COR-L47 (cell line): ENCODE measurements around the gene PEMT.

Source experiments
- DNase-seq: peaks from one replicate; lab custom pipeline; 2025; lab: John Stamatoyannopoulos, UW

The PEMT gene

GRCh38 chr17:17503566-17504130 lies 87.9 kb downstream of the PEMT start:
- peak; percentile 26 for DNase-seq

GRCh38 chr17:17502741-17503565 lies 88.6 kb downstream of the PEMT start:
- DNase-seq = no peak

DNA sequence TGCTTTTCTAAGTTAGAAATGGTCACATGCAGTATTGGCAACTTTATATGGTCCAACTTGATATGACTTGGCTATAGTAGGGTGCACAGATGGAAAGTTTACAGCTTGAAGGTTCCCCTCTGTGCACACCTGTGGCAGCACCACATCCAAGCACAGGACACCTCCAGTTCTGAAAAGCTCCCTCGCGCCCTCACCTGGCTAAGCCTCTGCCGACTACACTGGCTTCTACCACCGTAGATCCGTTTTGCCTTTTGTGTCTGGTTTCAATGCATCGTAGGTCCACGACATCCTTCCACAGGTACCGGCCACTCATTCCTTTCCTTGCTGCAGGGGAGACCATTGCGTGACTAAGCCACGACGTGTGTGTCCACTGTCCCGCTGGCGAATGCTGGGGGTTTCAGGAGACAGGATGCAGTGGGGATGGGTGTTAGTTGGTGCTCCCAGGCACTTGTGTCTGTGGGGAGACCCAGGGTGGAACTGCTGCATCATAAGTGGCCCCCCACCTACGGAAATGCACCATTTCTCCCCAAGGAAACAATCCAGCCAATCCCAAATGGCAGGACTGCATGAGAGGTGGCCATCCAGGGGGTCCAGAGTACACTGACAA lies 90.4 kb downstream of the PEMT start:
- DNase-seq = no peak

DNA sequence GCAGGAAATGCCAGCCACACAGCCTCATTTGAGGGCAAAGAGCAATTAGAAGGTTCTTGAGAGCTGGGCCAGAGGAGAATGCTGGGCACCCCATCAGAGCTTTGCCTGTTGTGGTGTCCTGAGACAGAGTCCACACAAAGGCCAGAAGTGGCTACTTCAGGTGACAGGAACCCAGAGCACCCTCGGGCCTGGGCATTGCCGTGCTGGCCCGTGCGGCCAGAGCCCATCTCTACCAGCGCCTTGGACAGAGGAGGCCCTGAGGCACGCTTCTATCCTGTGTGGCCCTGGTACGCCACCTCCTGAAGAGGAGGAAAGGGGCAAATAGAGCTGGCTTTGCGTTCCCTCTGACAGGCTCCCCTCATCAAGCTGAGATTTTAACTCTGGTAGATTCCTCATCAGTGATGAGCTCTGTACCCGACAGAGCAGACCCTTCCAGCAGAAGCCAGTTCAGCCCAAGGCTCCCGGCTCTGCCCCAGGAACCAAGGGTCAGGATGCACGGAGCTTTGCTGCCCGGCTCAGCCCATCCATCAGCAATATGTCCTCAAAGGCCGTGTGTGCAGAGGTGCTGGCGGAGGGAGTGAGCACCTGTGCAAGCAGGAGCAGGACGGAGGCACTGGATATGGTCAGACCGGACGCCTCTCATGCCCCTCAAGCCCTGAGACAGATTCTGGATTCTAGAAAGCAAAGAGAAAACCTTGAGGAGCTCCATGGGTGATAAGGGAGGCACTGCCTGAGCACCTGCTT lies 91.9 kb downstream of the PEMT start:
- no peak for DNase-seq

DNA sequence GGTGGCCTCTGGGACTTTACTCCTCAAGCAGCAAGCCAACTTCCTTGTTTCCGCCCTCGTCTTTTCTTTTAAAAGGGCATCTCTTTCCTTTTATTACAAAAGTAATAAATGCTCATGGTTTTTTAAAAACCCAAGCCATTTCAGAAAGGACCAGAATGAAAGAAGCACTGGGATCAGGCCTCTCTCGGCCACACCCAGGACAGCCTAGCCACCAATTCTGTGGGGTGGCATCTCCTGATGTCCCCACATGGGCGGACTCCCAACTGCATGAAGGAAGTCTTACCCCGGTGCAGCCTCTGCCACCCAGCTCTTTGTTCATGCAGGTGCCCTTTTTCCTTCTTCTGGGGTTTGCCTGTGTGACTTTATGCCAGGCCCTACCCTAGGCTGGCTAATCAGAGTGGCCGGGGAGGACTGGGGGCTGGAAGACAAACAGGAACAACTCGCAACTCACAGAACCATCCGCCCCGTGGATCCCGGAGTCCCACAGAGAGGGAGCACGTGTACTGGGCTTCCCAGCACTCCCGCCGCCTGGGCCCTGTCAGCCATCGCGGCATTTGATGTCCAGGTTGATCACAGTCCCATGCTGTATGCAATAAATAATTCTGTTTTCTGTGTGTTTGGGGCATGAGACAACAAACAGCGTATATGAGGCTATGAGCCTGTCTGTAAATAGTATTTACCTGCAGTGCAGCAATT lies 92.8 kb downstream of the PEMT start:
- DNase-seq = no peak

DNA sequence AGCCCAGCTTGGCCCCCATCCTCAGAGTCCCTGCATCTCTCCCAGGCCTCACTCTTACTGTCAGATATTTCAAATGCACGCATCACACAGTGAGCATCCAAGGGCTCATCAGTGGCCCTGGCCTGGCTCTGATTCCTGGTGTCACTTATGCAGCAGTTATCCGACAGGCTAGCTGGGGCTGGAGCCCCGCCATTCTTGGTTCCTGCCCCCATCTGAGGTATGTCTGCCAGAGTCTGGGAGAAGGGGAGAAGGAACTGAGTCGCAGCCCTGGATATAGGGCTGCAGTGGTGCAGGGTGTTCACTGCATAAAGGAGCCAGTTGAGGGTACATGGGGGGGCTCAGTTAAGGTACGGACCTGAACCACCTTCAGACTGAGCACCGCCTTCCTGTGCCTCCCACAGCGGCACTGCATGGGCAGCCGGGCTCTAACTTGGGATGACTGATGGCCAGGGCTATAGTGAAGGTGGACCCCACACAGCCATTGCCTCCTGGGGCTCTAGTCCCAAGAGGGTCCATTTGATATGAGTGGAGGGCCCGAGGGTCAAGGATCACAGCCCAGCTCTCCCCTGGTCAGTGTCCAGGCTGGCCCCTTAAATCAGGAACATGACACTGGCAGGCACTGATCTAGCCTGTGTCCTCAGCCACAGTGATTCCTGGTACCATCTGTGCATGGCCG lies 93.5 kb downstream of the PEMT start:
- DNase-seq = no peak

DNA sequence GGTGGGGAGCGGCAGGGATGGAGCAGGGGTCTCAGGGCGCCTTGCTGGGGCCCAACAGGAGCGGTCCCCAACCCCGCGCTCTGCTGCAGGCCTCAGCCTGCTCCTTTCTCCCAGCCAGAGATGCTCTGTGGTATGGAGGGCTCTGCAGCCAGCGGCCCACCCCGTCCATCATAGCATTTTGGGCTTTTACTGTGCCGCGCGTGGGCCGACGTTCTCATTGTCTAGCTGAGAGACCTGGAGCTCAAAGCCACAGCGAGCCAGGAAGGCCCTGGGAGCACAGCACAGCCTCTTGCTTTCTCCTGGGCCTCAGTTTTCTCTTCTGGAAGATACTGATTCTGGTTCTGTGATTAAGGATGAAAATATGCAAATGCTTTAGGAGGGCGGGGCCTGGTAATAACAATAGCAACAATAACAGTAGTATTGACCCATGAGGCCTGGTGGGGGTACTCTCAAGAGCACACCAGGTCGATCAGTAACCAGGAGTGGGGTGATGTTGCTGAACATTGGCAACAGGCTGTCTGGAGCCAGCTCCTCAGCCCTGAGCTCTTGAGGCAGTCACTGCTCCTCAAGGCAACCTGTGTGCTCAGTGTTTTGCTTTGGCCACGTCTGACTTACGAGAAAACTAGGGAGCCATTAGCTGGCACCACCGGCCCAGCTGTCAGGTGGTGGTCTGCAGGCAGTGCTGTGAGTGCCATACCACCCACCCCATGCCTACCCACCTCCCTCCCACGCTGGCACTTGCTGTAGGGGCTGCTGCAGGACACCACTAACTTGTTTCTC lies 94.3 kb downstream of the PEMT start:
- DNase-seq = no peak

GRCh38 chr17:17496189-17497064 lies 95.1 kb downstream of the PEMT start, which contains the start of gene RASD1:
Gene RASD1 (minus strand): TSS chr17:17496395. CDS start chr17:17496181, 214 bp downstream.
- peak; percentile 55 for DNase-seq

DNA sequence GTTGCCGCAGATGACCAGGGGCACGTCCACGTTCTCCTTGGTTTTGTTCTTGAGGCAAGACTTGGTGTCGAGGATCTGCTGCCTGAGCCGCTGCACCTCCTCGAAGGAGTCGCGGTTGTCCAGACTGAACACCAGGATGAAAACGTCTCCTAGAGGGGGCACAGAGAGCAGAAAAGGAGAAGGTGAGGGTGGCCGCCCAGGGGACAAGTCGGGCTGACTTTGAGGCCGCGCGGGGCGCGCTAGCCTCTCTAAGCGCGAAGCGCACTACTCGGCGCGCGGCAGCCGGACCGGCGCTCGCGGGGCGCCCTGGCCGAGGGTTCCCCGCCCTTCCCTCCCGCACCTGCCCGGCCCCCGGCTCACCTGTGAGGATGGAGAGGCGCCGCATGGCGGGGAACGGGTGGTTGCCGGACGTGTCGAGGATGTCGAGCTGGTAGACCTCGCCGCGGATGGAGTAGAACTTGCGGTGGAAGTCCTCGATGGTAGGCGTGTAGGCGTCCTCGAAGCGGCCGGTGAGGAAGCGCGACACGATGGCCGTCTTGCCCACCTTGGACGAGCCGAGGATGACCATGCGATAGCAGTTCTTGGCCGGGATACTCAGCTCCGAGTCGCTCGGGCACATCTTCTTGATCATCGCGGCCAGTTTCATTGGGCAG lies 95.8 kb downstream of the PEMT start:
- no peak for DNase-seq

DNA sequence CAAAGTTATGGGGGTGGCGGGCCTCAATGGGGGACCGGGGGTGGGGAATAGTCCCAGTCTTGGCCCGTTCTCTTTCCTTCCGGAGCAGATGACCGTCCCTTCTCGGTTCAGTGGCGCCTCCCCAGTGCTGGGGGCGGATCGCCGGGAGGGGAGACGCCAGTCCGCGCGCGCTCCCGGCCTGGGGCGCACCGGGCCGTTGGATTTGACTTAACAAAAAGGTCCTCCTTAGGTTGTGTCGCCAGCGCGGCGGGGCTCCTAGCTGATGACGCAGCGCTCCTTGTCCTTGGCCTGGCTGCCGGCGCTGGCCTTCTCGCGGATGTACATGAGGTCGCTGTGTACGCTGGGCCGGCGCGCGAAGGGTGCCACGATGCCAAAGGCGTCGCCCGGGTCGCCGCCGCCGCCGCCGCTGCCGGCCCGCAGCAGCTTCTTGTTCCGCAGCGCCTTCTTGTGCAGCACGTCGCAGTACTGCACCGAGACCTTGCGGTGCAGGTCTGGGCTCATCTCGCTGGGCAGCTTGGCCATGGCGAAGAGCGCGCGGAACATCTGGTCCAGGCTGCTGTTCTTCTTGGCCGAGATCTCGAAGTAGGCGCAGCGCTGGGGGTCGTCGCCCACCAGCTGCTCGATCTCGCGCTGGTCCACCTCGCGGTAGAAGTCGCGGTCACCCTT lies 96.5 kb downstream of the PEMT start:
- no peak for DNase-seq

- no peak for DNase-seq
Observed at GRCh38 chr17:17494499-17494869, 97.0 kb downstream of the PEMT start.

DNA sequence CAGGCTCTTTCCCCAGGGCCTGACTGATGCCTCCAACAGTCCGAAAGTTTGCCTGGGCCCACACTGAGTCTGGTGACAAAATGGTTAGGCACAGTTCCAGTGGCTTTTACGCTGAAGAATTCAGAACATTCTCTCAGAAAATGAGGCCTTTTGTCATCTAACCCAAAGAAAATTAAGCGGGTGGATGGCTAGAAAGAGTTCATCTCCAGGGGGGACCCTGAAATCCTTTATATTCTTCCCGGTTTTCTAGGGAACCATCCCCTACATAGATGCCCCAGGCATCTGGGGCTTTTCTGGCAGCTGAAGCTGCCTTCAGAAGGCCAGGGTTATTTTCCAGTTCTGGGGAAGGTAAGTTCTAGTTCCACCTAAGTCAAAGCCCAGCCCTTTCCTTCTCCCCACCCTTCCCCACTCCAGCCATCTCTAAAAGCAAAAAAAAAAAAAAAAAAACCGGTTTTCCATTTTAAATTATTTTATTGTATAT lies 97.5 kb downstream of the PEMT start:
- no peak for DNase-seq

DNA sequence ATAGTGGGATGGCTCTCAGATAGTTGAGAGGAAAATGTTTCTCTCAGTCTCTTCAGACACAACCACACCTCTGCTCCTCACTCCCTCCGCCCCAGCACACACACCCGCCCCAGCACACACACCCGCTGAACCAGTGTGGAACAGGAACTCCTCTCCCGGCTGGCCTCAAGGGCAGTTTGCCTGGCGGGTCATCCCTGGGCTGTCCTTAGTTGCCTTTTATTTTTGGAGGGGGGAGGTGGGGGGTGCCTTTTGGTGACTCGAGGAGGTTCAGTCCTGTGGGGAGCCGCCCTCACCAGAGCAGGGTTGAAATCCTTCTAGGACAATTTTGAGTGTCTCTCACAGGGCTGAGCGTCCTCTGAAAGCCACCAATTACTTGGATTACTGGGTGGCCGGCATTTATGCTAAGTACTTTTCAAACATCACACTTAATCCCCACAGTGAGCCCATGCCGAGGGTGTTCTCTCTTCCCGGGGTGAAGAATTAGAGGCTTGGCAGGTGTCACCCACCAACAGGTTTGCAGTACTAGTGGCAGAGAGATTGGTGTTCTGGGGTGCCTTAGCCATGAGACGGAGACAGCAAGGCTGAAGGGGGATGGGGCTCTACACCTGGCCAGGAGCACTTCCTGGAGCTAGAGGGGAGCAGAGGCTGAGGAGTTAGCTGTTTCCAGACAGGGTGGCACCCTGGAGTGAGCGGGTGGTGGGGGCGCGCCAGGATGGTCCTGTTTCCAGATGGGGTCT lies 98.1 kb downstream of the PEMT start:
- no peak for DNase-seq

DNA sequence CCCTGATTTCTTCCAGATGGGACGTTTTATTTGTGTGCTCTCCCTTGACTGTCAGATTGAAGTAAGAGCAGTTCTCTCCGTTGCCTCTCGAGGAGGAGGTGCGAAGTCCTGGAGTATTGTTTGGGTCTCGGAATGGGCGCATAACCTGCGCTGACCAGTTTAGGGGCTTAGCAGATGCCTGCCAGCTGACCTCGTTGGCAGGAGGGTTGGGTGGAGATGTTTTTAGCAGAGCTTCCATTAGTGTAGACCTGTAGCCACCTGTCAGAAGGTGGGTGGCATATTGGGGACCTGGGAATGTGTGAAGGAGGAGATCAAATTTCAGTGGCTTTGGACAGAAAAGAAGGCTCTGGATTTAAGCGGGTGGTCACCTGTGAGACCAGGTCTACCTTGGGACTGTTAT lies 98.9 kb downstream of the PEMT start:
- no peak for DNase-seq

- no peak for DNase-seq
Observed at GRCh38 chr17:17492085-17492484, 99.4 kb downstream of the PEMT start.

DNA sequence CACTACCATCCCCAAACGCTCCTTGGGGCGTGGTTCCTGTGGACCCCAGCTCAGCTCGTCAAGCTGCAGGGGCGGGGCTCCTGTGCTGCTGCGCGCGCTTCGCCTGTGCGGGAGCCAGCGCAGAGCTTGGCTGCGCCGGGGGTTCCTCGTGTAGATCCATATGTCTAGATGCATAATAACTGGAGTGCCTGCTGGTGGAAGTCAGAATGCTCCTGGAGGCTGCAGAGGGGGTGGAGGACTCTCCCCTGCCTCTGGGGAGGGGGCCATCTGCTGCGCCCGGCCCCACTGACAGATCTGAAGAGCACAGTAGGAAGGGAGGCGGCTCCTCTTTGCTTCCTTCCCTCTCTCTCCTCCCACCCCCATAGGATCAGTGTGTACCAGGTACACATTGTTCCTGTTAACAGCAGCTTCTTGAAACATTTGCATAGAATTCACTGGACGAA lies 99.9 kb downstream of the PEMT start:
- DNase-seq = no peak

DNA sequence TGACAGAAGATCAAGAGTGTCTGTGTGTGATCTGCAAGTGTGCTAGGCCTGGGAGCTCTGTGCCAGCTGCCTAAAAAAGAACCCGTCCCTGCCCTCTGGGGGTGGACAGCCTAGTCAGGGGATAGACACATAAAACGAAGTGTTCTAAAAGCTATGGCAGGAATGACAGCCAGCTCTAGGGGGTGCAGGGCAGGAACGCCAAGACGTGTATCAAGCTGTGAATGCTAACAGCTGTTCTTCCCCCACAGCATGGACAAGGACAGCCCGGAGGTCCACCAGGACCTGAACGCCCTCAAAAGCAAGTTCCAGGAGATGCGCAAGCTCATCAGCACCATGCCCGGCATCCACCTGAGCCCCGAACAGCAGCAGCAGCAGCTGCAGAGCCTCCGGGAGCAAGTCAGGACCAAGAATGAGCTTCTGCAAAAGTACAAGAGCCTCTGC lies 100.5 kb downstream of the PEMT start:
- no peak for DNase-seq

GRCh38 chr17:17487998-17488397 lies 103.5 kb downstream of the PEMT start:
- no peak for DNase-seq
